ENCODE measurements around the gene SYT3. TPM values are rescaled to one million over a fixed set of nuclear protein-coding genes. Genes with fewer than 3 reads are reported as not detected.

SYT3 gene
- total and polyA plus RNA-seq, 5 donors = 0.25 to 1.0 (median 0.50) TPM

DNA sequence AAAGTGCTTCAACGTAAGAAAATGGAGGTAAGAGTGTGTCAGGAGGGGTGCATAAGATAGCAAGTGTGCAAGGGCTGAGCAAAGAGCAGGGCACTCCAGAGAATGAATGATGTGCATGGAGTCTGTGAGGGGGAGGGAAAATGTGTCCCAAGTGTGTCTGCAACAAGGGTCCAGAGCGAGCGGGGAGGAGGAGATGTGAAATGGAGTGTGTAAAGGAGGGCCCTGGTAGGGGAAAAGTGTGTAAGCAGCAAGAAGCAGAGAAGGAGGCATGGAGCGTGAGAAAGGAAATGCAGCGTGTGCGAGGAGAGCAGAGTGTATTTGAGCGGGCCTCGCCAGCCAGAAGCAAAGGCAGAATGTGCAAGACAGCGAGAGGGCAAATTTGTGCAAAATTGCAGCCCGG is 21.3 kb upstream of the SYT3 start:
- H3K4me1 ChIP-seq (ENCODE audit: control insufficient read depth, insufficient read depth, low read length) = no peaks in the 10 kb centered on the region
- intact Hi-C loops (cut with DNase I) = no loop called here
- H3K4me3 ChIP-seq (ENCODE audit: low read length) = no peak overlapping the region
- ATAC-seq (no peak), DNase-seq (no peak)
- no peak overlapping the region for H3K27ac ChIP-seq (ENCODE audit: low read length)
- no peaks in the 10 kb centered on the region for H3K27me3 ChIP-seq (ENCODE audit: control insufficient read depth, insufficient read depth)
- no peaks in the 10 kb centered on the region for H3K9me3 ChIP-seq (ENCODE audit: control insufficient read depth, low read length)
- 79% methylated on average over 10 of the region's 10 CpGs for WGBS

DNA sequence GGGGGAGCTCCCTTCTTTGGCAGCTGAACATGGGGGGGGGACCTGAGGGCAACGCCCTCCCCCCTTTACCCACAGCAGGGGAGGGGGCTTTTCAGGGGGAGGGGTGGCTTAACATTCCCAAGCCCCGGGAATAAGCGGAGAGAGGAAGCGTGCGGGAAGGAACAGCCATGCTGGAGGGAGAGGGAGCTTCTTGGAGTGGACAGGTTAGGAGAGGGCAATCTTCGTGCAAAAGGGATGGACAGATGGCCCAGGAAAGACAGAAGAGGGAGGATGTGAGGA is 20.3 kb upstream of the SYT3 start:
- 25% methylated on average over 6 of the region's 6 CpGs for WGBS
- no peaks in the 10 kb centered on the region for H3K27me3 ChIP-seq (ENCODE audit: control insufficient read depth, insufficient read depth)
- H3K4me3 ChIP-seq (ENCODE audit: low read length) = no peak overlapping the region
- ATAC-seq = no peak
- H3K4me1 ChIP-seq (ENCODE audit: control insufficient read depth, insufficient read depth, low read length) = no peaks in the 10 kb centered on the region
- H3K9me3 ChIP-seq (ENCODE audit: control insufficient read depth, low read length) = peaks cover under 1% of the 10 kb centered on the region
- no peak overlapping the region for H3K27ac ChIP-seq (ENCODE audit: low read length)
- intact Hi-C loops (cut with DNase I) = no loop called here
- DNase-seq = no peak

DNA sequence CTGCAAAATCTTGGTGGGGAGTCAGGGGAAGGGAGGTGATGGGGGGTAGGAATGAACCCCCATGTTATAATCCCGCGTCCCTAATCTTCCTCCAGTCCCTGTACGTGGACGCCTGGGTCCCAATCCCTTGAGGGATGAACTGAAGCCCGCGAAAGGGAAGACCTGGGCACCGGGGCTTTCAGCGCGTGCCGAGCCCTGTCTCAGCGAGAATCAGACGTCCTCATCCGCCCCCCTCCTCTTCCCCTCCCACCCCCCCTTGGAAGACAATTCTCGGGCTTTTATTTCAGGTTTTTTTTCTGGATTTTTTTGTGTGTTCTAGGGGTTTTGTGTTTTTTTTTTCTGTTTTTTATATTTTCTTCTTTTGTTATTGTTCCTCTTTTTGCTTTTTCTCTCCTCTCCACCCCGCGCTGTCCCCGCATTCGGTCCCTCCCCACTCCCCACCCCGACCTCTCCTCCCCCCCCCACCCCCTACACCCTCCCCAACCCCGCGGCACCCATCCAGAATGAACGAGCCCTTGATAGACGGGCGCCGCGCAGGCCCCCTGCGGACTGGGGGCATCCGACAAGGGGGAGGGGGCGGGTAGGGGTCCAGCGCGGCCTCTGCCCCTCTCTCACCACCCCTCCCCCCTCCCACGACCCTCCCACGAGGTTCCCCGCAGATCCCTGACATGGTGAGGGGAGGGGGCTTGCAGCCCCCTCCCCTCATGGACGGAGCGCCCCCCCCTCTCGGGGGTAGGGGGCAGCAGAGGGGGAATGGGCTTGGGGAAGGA is 19.8 kb upstream of the SYT3 start:
- Histone ChIP-seq H3K27ac (ENCODE audit: low read length) (no peak overlapping the region), H3K4me1 (ENCODE audit: control insufficient read depth, insufficient read depth, low read length) (no peaks in the 10 kb centered on the region), H3K4me3 (ENCODE audit: low read length) (peak overlapping the region; percentile 3), H3K9me3 (ENCODE audit: control insufficient read depth, low read length) (peaks cover 3% of the 10 kb centered on the region), H3K27me3 (ENCODE audit: control insufficient read depth, insufficient read depth) (no peaks in the 10 kb centered on the region)
- DNase-seq = no peak
- intact Hi-C loops (cut with DNase I) = no loop called here
- 1% methylated on average over 36 of the region's 37 CpGs for WGBS
- no peak for ATAC-seq

DNA sequence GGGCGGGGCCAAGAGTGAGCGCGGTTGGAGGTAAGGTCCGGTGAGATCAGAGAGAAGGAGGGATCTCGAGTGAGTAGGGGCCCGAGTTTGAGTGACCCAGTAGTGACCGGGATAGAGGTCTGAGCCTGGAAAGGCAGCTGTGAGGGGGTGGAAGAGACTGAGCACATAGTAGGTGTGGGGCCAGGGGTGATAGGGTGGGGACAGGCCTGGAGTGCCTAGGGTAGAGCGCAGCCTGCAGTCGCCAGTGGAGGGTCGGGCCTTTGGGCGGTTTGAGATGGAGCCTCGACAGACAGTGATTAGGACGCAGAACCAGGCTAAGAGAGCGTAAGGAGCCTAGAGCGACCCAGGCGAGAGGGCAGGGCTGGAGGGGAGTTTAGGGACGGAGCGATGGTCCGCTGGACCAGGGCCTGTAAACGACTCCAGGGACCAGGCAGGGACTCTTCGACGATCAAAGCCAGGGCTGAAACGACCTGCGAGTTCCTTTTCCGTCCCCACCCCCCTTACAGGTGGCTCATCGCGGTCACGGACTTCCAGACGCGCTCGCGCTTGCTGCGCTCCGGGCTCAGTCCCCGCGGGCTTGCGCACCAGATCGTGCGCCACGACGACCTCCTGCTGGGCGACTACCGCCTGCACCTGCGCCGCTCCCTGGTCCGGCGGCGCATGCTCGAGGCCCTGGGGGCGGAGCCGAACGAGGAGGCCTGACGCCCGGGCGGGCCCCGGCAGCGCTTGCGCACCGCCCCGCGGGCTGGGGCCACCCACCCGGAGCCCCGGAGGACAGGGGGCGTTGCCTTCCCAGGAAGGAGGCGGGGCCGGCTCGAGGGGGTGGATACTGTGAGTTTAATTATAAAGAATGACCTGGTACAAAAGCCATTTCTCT is 19.0 kb upstream of the SYT3 start:
- peak; percentile 84 to 91 for ATAC-seq
- no peaks in the 10 kb centered on the region for H3K27me3 ChIP-seq (ENCODE audit: control insufficient read depth, insufficient read depth)
- H3K27ac ChIP-seq (ENCODE audit: low read length) = no peak overlapping the region
- peaks cover 3% of the 10 kb centered on the region for H3K9me3 ChIP-seq (ENCODE audit: control insufficient read depth, low read length)
- H3K4me1 ChIP-seq (ENCODE audit: control insufficient read depth, insufficient read depth, low read length) = no peaks in the 10 kb centered on the region
- 2% methylated on average over 67 of the region's 67 CpGs for WGBS
- DNase-seq = peak; percentile 75 to 89 (median 86)
- intact Hi-C loops (cut with DNase I) = no loop called here
- peak overlapping the region; percentile 3 for H3K4me3 ChIP-seq (ENCODE audit: low read length)

DNA sequence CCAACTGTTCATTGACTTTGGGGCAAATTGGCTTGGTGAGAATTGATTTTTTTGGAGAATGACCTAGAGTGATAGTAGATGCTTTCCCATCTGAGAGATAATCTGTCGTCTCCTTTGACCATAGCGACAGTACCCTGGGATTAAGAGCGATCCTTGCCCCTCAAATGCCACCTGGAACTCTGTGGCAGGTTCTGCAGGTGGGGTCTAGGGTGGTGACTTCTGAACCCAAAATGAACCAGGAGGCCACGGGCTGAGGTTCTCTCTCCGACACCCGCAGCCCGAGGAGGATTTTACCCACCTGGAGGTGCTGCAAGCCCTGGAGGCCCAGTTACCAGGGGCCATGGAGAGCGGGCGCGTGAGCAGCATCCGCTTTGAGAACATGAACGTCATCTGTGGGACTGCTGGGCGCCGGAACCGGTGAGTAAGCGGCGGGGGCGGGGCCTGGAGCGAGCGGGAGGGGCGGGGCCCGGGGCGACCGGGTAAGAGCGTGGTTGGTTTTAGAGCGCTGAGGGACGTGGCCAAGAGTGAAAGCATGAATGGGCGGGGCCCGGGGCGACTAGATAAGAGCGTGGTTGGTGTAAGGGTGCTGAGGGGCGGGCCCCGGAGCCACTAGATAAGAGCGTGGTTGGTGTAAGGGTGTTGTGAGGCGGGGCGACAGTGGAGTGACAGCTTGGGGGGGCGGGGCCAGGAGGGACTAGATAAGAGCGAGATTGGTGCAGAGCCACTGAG is 18.2 kb upstream of the SYT3 start:
- no peaks in the 10 kb centered on the region for H3K4me1 ChIP-seq (ENCODE audit: control insufficient read depth, insufficient read depth, low read length)
- H3K4me3 ChIP-seq (ENCODE audit: low read length) = no peak overlapping the region
- no peaks in the 10 kb centered on the region for H3K27me3 ChIP-seq (ENCODE audit: control insufficient read depth, insufficient read depth)
- peak; percentile 93 to 95 (median 93) for DNase-seq
- intact Hi-C loops (cut with DNase I) = no loop called here
- peaks cover 3% of the 10 kb centered on the region for H3K9me3 ChIP-seq (ENCODE audit: control insufficient read depth, low read length)
- peak; percentile 94 to 96 for ATAC-seq
- WGBS = 3% methylated on average over 38 of the region's 38 CpGs
- no peak overlapping the region for H3K27ac ChIP-seq (ENCODE audit: low read length)

- Histone ChIP-seq H3K27me3 (ENCODE audit: control insufficient read depth, insufficient read depth) (no peaks in the 10 kb centered on the region), H3K4me3 (ENCODE audit: low read length) (no peak overlapping the region), H3K4me1 (ENCODE audit: control insufficient read depth, insufficient read depth, low read length) (no peaks in the 10 kb centered on the region), H3K9me3 (ENCODE audit: control insufficient read depth, low read length) (peaks cover 3% of the 10 kb centered on the region), H3K27ac (ENCODE audit: low read length) (no peak overlapping the region)
- ATAC-seq = no peak
- intact Hi-C loops (cut with DNase I) = no loop called here
- WGBS = 52% methylated on average over 6 of the region's 6 CpGs
- no peak for DNase-seq
These were observed 17.6 kb upstream of the SYT3 start for GRCh38 chr19:50657222-50657669.

- H3K4me1 ChIP-seq (ENCODE audit: control insufficient read depth, insufficient read depth, low read length) = no peaks in the 10 kb centered on the region
- no peak overlapping the region for H3K27ac ChIP-seq (ENCODE audit: low read length)
- DNase-seq = no peak
- ATAC-seq = no peak
- intact Hi-C loops (cut with DNase I) = no loop called here
- no peaks in the 10 kb centered on the region for H3K27me3 ChIP-seq (ENCODE audit: control insufficient read depth, insufficient read depth)
- H3K4me3 ChIP-seq (ENCODE audit: low read length) = no peak overlapping the region
- peaks cover 3% of the 10 kb centered on the region for H3K9me3 ChIP-seq (ENCODE audit: control insufficient read depth, low read length)
These were observed 15.2 kb upstream of the SYT3 start for GRCh38 chr19:50654882-50655281.

- WGBS = 87% methylated on average over 6 of the region's 6 CpGs
- intact Hi-C loops (cut with DNase I) = no loop called here
- ATAC-seq (no peak), DNase-seq (no peak)
- Histone ChIP-seq H3K9me3 (ENCODE audit: control insufficient read depth, low read length) (peaks cover 3% of the 10 kb centered on the region), H3K4me1 (ENCODE audit: control insufficient read depth, insufficient read depth, low read length) (no peaks in the 10 kb centered on the region), H3K4me3 (ENCODE audit: low read length) (no peak overlapping the region), H3K27me3 (ENCODE audit: control insufficient read depth, insufficient read depth) (no peaks in the 10 kb centered on the region), H3K27ac (ENCODE audit: low read length) (no peak overlapping the region)
These were observed 13.0 kb upstream of the SYT3 start for GRCh38 chr19:50652722-50653121.

DNA sequence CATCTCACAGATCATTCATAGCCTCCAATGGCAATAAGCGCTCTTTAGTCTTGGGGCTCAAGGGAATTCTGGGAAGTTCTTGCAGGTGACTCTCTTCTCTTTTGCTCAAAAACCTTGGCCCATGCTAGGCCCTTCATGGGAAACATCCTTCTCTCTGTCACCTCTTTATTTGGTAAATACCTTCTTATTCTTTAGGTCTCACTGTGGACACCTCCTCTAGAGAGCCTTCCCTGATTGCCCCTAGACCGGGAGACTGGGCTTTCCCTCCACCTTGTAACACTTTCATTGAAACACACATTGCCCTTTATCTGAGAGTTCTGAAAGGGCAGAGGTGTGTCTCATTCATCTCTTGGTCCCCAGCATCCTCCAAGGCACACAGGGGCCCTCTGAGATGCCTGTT is 11.5 kb upstream of the SYT3 start:
- no peak overlapping the region for H3K4me3 ChIP-seq (ENCODE audit: low read length)
- ATAC-seq = no peak
- 83% methylated on average over 2 of the region's 2 CpGs for WGBS
- H3K27me3 ChIP-seq (ENCODE audit: control insufficient read depth, insufficient read depth) = no peaks in the 10 kb centered on the region
- intact Hi-C loops (cut with DNase I) = no loop called here
- H3K4me1 ChIP-seq (ENCODE audit: control insufficient read depth, insufficient read depth, low read length) = no peaks in the 10 kb centered on the region
- no peak for DNase-seq
- H3K27ac ChIP-seq (ENCODE audit: low read length) = no peak overlapping the region
- peaks cover 3% of the 10 kb centered on the region for H3K9me3 ChIP-seq (ENCODE audit: control insufficient read depth, low read length)

- WGBS = 18% methylated on average over 7 of the region's 7 CpGs
- Histone ChIP-seq H3K27me3 (ENCODE audit: control insufficient read depth, insufficient read depth) (no peaks in the 10 kb centered on the region), H3K4me3 (ENCODE audit: low read length) (no peak within 1 kb of the TSS), H3K27ac (ENCODE audit: low read length) (no peak within 1 kb of the TSS), H3K4me1 (ENCODE audit: control insufficient read depth, insufficient read depth, low read length) (no peaks in the 10 kb centered on the region), H3K9me3 (ENCODE audit: control insufficient read depth, low read length) (no peaks in the 10 kb centered on the region)
- DNase-seq = no peak
- intact Hi-C loops (cut with DNase I) = no loop called here
- no peak for ATAC-seq
These were observed 10.0 kb upstream of the SYT3 start, which contains the start of gene C19orf81 for GRCh38 chr19:50649433-50650391. TSS of gene C19orf81 (plus strand) at chr19:50649445. CDS start at chr19:50649445, 0 bp downstream.

All from right cardiac atrium (tissue), 5 donors.